Measurements from ENCODE around the gene ACCSL.

DNA sequence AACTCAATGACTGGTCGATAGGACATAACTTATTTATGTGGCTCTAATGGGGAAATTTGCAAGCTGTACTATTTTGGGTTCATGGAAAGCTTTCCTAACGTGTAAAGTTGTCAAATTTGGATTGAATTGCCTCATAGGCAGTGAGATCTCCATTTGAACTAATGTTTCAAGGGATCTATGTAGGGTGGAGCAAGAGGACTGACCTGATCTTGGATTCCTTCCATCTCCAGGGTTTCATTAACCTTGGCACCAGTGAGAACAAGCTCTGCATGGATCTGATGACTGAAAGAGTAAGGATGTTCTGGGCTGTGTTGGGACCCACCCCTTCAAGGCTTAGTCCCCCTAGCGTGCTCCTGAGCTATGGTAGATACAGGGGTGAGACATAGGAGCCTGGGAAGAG is 2.1 kb downstream of the ACCSL start:
- TF ChIP-seq, protein P1, sequence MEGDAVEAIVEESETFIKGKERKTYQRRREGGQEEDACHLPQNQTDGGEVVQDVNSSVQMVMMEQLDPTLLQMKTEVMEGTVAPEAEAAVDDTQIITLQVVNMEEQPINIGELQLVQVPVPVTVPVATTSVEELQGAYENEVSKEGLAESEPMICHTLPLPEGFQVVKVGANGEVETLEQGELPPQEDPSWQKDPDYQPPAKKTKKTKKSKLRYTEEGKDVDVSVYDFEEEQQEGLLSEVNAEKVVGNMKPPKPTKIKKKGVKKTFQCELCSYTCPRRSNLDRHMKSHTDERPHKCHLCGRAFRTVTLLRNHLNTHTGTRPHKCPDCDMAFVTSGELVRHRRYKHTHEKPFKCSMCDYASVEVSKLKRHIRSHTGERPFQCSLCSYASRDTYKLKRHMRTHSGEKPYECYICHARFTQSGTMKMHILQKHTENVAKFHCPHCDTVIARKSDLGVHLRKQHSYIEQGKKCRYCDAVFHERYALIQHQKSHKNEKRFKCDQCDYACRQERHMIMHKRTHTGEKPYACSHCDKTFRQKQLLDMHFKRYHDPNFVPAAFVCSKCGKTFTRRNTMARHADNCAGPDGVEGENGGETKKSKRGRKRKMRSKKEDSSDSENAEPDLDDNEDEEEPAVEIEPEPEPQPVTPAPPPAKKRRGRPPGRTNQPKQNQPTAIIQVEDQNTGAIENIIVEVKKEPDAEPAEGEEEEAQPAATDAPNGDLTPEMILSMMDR (IDR thresholded peaks at IDR 0.05), result no peak
- no peak for TF ChIP-seq EZH2phosphoT487 (IDR thresholded peaks at IDR 0.05)

Measured in neural progenitor cell (in vitro differentiated cells).